H1 (cell line): ENCODE results near the gene CABLES2. TPM values are rescaled to one million over a fixed set of nuclear protein-coding genes. Genes with fewer than 3 reads are reported as not detected.

Experiments
- CTCF ChIA-PET: fragments of 300-600 bp; sonication (Branson Sonifier 250); formaldehyde crosslinking; loops from one replicate; lab custom pipeline; 2021; ENCODE audit not compliant: partially characterized antibody; lab: Charles Lee
- POLR2A ChIA-PET: fragments of 300-600 bp; sonication (Branson Sonifier 250); formaldehyde crosslinking; loops from one replicate; lab custom pipeline; 2021; ENCODE audit warnings: inconsistent platforms; ENCODE audit not compliant: partially characterized antibody; lab: Charles Lee
- DNase-seq, 2 experiments: peaks; one replicate each; pipeline versions ENCODE4 v3.0.0 to v3.0.0-alpha.2; 2010 to 2022; ENCODE audit warnings: low spot score in 2 of 2, low read depth in 1 of 2, mixed read lengths in 1 of 2
- FAIRE-seq: peaks from 2 replicates; lab custom pipeline; 2011; peaks lifted over from hg19 to GRCh38; lab: Jason Lieb, UNC
- H2AFZ ChIP-seq: 2 replicates; pipeline ENCODE4 v1.8.1; 2012; ENCODE audit warnings: low read length, inconsistent platforms
- H2AK5ac ChIP-seq: 2 replicates; pipeline ENCODE4 v1.6.1; 2013; ENCODE audit warnings: low read depth, low read length
- H2BK120ac ChIP-seq: replicated peaks from 2 replicates; pipeline ENCODE3; 2013; ENCODE audit warnings: low read depth, low read length, inconsistent platforms
- H2BK12ac ChIP-seq: 2 replicates; pipeline ENCODE4 v1.6.1; 2013; ENCODE audit warnings: low read depth, low read length
- H2BK15ac ChIP-seq: 2 replicates; pipeline ENCODE4 v1.6.1; 2013; ENCODE audit warnings: low read length
- H2BK20ac ChIP-seq: 2 replicates; pipeline ENCODE4 v1.6.1; 2013; ENCODE audit warnings: low read length
- H2BK5ac ChIP-seq: 2 replicates; pipeline ENCODE4 v1.6.1; 2013; ENCODE audit warnings: low read depth, low read length
- H3K14ac ChIP-seq: 2 replicates; pipeline ENCODE4 v1.6.1; 2013; ENCODE audit warnings: inconsistent platforms; ENCODE audit not compliant: insufficient read length
- H3K18ac ChIP-seq: 2 replicates; pipeline ENCODE4 v1.6.1; 2013; ENCODE audit warnings: low read length; ENCODE audit errors: extremely low read depth
- H3K23ac ChIP-seq: 2 replicates; pipeline ENCODE4 v1.6.1; 2013; ENCODE audit warnings: inconsistent platforms; ENCODE audit not compliant: insufficient read length
- H3K23me2 ChIP-seq: 2 replicates; pipeline ENCODE4 v1.6.1; 2013; ENCODE audit warnings: low read depth, low read length
- H3K27ac ChIP-seq: 2 replicates; pipeline ENCODE4 v1.6.1; 2011; ENCODE audit warnings: low read depth, low read length, inconsistent platforms
- H3K27me3 ChIP-seq, 4 experiments: replicated peaks in 1 of 4; 1 replicate in 1 of 4; 2 replicates in 3 of 4; pipeline versions ENCODE4 v1.6.1 to v1.8.1; 2011 to 2013; ENCODE audit warnings: low read length in 3 of 4, mild to moderate bottlenecking in 3 of 4, inconsistent platforms in 2 of 4, mixed read lengths in 2 of 4, moderate library complexity in 1 of 4; ENCODE audit not compliant: control insufficient read depth in 3 of 4, insufficient read depth in 3 of 4; ENCODE audit errors: extremely low read depth in 1 of 4
- H3K36me3 ChIP-seq, 4 experiments: 2 replicates each; pipeline versions ENCODE4 v1.6.1 to v1.8.1; 2011 to 2013; ENCODE audit warnings: mild to moderate bottlenecking in 4 of 4, low read length in 3 of 4, moderate library complexity in 2 of 4, control low read depth in 1 of 4, inconsistent platforms in 1 of 4; ENCODE audit not compliant: insufficient read depth in 4 of 4, control insufficient read depth in 2 of 4
- H3K4ac ChIP-seq: replicated peaks from 2 replicates; pipeline ENCODE3; 2013; ENCODE audit warnings: low read length, low read depth, mixed read lengths, inconsistent platforms; ENCODE audit not compliant: insufficient read length
- H3K4me1 ChIP-seq, 4 experiments: replicated peaks in 1 of 4; 1 replicate in 1 of 4; 2 replicates in 3 of 4; pipeline versions ENCODE4 v1.6.1 to v1.8.1; 2011 to 2013; ENCODE audit warnings: low read length in 3 of 4, inconsistent platforms in 2 of 4, mixed read lengths in 1 of 4; ENCODE audit not compliant: insufficient read depth in 4 of 4, control insufficient read depth in 3 of 4
- H3K4me2 ChIP-seq, 2 experiments: 2 replicates each; pipeline versions ENCODE4 v1.6.1 to v1.8.1; 2011 to 2013; ENCODE audit warnings: low read depth in 2 of 2, low read length in 2 of 2, control low read depth in 1 of 2, inconsistent platforms in 1 of 2, mild to moderate bottlenecking in 1 of 2; ENCODE audit not compliant: insufficient read depth in 1 of 2
- H3K4me3 ChIP-seq, 4 experiments: fragments of 200-600, 300-600 bp in 1 of 4; sonication (generic), shearing (Covaris generic), sonication (Bioruptor Twin) in 1 of 4; 2 replicates each; pipeline versions ENCODE4 v1.5.1 to v1.8.1; 2011 to 2016; ENCODE audit warnings: low read length in 4 of 4, low read depth in 3 of 4, control low read depth in 2 of 4, inconsistent platforms in 2 of 4, mild to moderate bottlenecking in 2 of 4, mixed read lengths in 1 of 4, moderate library complexity in 1 of 4; ENCODE audit not compliant: insufficient read depth in 2 of 4; ENCODE audit errors: extremely low read depth in 1 of 4
- H3K56ac ChIP-seq: replicated peaks from 2 replicates; pipeline ENCODE3; 2013; ENCODE audit warnings: low read depth, mild to moderate bottlenecking, mixed read lengths, low read length, inconsistent platforms; ENCODE audit not compliant: insufficient read length
- H3K79me1 ChIP-seq: 2 replicates; pipeline ENCODE4 v1.6.1; 2013; ENCODE audit warnings: low read depth, low read length, control low read depth
- H3K79me2 ChIP-seq, 2 experiments: 2 replicates each; pipeline versions ENCODE4 v1.6.1 to v1.8.1; 2012 to 2013; ENCODE audit warnings: low read length in 2 of 2, mild to moderate bottlenecking in 2 of 2, inconsistent platforms in 1 of 2; ENCODE audit not compliant: insufficient read depth in 2 of 2, control insufficient read depth in 1 of 2
- H3K9ac ChIP-seq, 4 experiments: replicated peaks in 1 of 4; 1 replicate in 1 of 4; 2 replicates in 3 of 4; pipeline versions ENCODE4 v1.6.1 to v1.8.1; 2011 to 2013; ENCODE audit warnings: low read depth in 3 of 4, low read length in 3 of 4, control low read depth in 2 of 4, mild to moderate bottlenecking in 2 of 4, moderate library complexity in 2 of 4, inconsistent platforms in 1 of 4; ENCODE audit errors: extremely low read depth in 1 of 4
- H3K9me3 ChIP-seq, 2 experiments: 2 replicates each; pipeline versions ENCODE4 v1.6.1 to v1.8.1; 2012 to 2013; ENCODE audit warnings: mild to moderate bottlenecking in 2 of 2, moderate library complexity in 2 of 2, control low read depth in 1 of 2, inconsistent platforms in 1 of 2, low read depth in 1 of 2, low read length in 1 of 2, mixed read lengths in 1 of 2; ENCODE audit not compliant: insufficient read depth in 2 of 2
- H4K20me1 ChIP-seq, 2 experiments: replicated peaks in 1 of 2; 2 replicates each; pipeline versions ENCODE3 to v1.8.1; 2011 to 2013; ENCODE audit warnings: inconsistent platforms in 2 of 2, low read length in 2 of 2, mild to moderate bottlenecking in 1 of 2; ENCODE audit not compliant: insufficient read depth in 2 of 2, control insufficient read depth in 1 of 2
- H4K5ac ChIP-seq: 2 replicates; pipeline ENCODE4 v1.6.1; 2013; ENCODE audit warnings: low read length, low read depth, mixed read lengths, inconsistent platforms; ENCODE audit not compliant: insufficient read length
- H4K8ac ChIP-seq: 2 replicates; pipeline ENCODE4 v1.8.0; 2013; ENCODE audit warnings: mild to moderate bottlenecking, moderate library complexity, low read length, inconsistent platforms; ENCODE audit not compliant: insufficient read depth; ENCODE audit errors: extremely low read depth
- H4K91ac ChIP-seq: replicated peaks from 2 replicates; pipeline ENCODE3; 2013; ENCODE audit warnings: low read length, mixed read lengths, inconsistent platforms; ENCODE audit not compliant: insufficient read length
- CREB1 ChIP-seq: IDR thresholded peaks from 2 replicates; pipeline ENCODE4 v1.6.1; 2012; ENCODE audit warnings: inconsistent platforms
- CTCF ChIP-seq, 3 experiments: IDR thresholded peaks; 1 replicate in 2 of 3; 2 replicates in 1 of 3; pipeline versions ENCODE4 v1.5.1 to v1.6.1; 2011; ENCODE audit warnings: low read length in 3 of 3, mild to moderate bottlenecking in 3 of 3, inconsistent platforms in 2 of 3, low read depth in 1 of 3, moderate library complexity in 1 of 3; ENCODE audit not compliant: insufficient read depth in 1 of 3; ENCODE audit errors: control extremely low read depth in 1 of 3
- EGR1 ChIP-seq: IDR thresholded peaks from 2 replicates; pipeline ENCODE4 v1.6.1; 2011; ENCODE audit warnings: low read depth, low read length, borderline replicate concordance
- JUN ChIP-seq: IDR thresholded peaks from 2 replicates; pipeline ENCODE4 v1.6.1; 2011; ENCODE audit warnings: low read depth, mild to moderate bottlenecking, improper control_type of control experiment, low read length
- KDM4A ChIP-seq: IDR thresholded peaks from one replicate; pipeline ENCODE4 v1.7.1; 2012; ENCODE audit warnings: low read depth, mild to moderate bottlenecking, moderate library complexity, low read length, inconsistent platforms; ENCODE audit not compliant: severe bottlenecking
- SIN3A ChIP-seq, 2 experiments: IDR thresholded peaks in 1 of 2; conservative IDR thresholded peaks in 1 of 2; 2 replicates each; pipeline ENCODE4 v1.6.1; 2011 to 2012; ENCODE audit warnings: low read length in 2 of 2, improper control_type of control experiment in 1 of 2, low read depth in 1 of 2, mild to moderate bottlenecking in 1 of 2
- SP2 ChIP-seq: IDR thresholded peaks from 2 replicates; pipeline ENCODE4 v1.6.1; 2012; ENCODE audit warnings: mild to moderate bottlenecking, low read length, inconsistent platforms
- TAF1 ChIP-seq: IDR thresholded peaks from 2 replicates; pipeline ENCODE4 v1.6.1; 2011; ENCODE audit warnings: mild to moderate bottlenecking, low read depth, low read length
- TEAD4 ChIP-seq: IDR thresholded peaks from 2 replicates; pipeline ENCODE4 v1.6.1; 2012; ENCODE audit warnings: low read depth, low read length, inconsistent platforms, mixed read lengths
- WGBS, 2 experiments: shearing (Covaris generic) in 1 of 2; methylation state at CpG; one replicate each; pipeline versions ENCODE4 v1.1.6 to v1.1.7; 2013 to 2015; ENCODE audit warnings: low lambda C conversion rate in 2 of 2, mixed read lengths in 2 of 2, inconsistent platforms in 1 of 2, low coverage in 1 of 2, missing lambda C conversion rate in 1 of 2; ENCODE audit not compliant: insufficient replicate concordance in 2 of 2, insufficient coverage in 1 of 2, insufficient read length in 1 of 2; ENCODE audit errors: extremely low coverage in 1 of 2, missing lambda C conversion rate in 1 of 2; 5-methylcytosine and 5-hydroxymethylcytosine counted together
- polyA plus RNA-seq, 7 experiments: library from polyadenylated mRNA; depleted of rRNA in 3 of 7; stranded (reverse) in 5 of 7; unstranded in 2 of 7; fragments of >200 nt in 5 of 7; fragments of 200-250 nt in 2 of 7; gene quantifications; 1 replicate in 5 of 7; 2 replicates in 1 of 7; 4 replicates in 1 of 7; pipeline versions ENCODE4 v1.2.1 to v1.2.3, GENCODE V29; 2011 to 2013; ENCODE audit warnings: missing spikeins in 2 of 7, mixed read lengths in 2 of 7
- total RNA-seq: library from RNA; stranded (reverse); fragmentation: NEBNext Ultra II Directional; extraction: Animal tissue kit (Norgen Biotek cat#: 25700); gene quantifications from 2 replicates; pipeline ENCODE4 v1.2.1, GENCODE V29; 2021

Gene CABLES2
- total and polyA plus RNA-seq, 2 of the 8 experiments (the other 6 are each of a cell fraction or from before 2014, with no cell fraction given): 8.0 to 8.8 TPM

GRCh38 chr20:62381202-62381797 lies 25.8 kb downstream of the CABLES2 start:
- no peak overlapping the region for H2AFZ ChIP-seq
- H3K79me1 ChIP-seq: no peaks in the 10 kb centered on the region; the same call in 1 of the 2 replicates
- H2BK20ac ChIP-seq: no peak overlapping the region
- CTCF ChIA-PET: interaction anchor here (1.1 to 14.1 kb wide), 4 partner anchors 15 to 76 kb away, joined by 3 to 212 read pairs (median 4); partner anchors contain the start of gene LAMA5
- H3K4me1 ChIP-seq: peaks cover 0 to 12% (median 11%) of the 10 kb centered on the region in 4 experiments; a peak in 6 of 7 replicates
- H3K18ac ChIP-seq: no peak overlapping the region
- H3K9ac ChIP-seq: no peak overlapping the region
- H3K79me2 ChIP-seq: peaks cover 0 to 17% of the 10 kb centered on the region in 2 experiments; a peak in 2 of 4 replicates
- POLR2A ChIA-PET: interaction anchor here (0.5 to 10.7 kb wide), 9 partner anchors 8 to 75 kb away, joined by 3 to 213 read pairs (median 4); partner anchors contain the start of gene LAMA5
- H3K27me3 ChIP-seq: no peaks in the 10 kb centered on the region
- H3K36me3 ChIP-seq: peaks cover 0 to 5% (median 2%) of the 10 kb centered on the region in 4 experiments; a peak in 3 of 8 replicates
- no peak overlapping the region for H4K91ac ChIP-seq
- H4K20me1 ChIP-seq: peaks cover 0 to 10% of the 10 kb centered on the region in 2 experiments
- no peak overlapping the region for H4K8ac ChIP-seq
- no peak overlapping the region for H2BK15ac ChIP-seq
- no peak overlapping the region for H2BK12ac ChIP-seq
- H2BK120ac ChIP-seq: no peak overlapping the region
- H3K27ac ChIP-seq: no peak overlapping the region
- FAIRE-seq (no peak), DNase-seq (no peak)
- H3K14ac ChIP-seq: no peak overlapping the region
- H3K23ac ChIP-seq: no peak overlapping the region
- H4K5ac ChIP-seq: no peak overlapping the region
- no peak overlapping the region for H3K56ac ChIP-seq
- H2AK5ac ChIP-seq: no peak overlapping the region
- no peak overlapping the region for H3K4me2 ChIP-seq
- WGBS, 2 experiments: 85% methylated on average over 16 of the region's 16 CpGs; no CpG with 5 or more reads in 1 of the 2 experiments
- H3K9me3 ChIP-seq: no peaks in the 10 kb centered on the region
- no peak overlapping the region for H3K4me3 ChIP-seq
- H3K23me2 ChIP-seq: peaks cover 9% of the 10 kb centered on the region; the same call in 1 of the 2 replicates
- H2BK5ac ChIP-seq: no peak overlapping the region
- no peak overlapping the region for H3K4ac ChIP-seq
- TF ChIP-seq CTCF (IDR thresholded peaks at IDR 0.05; ENCODE audit: control extremely low read depth in 1 of 3, insufficient read depth in 1 of 3, low read depth in 1 of 3, low read length in 3 of 3): no peak
- no peak for TF ChIP-seq TAF1
- no peak for TF ChIP-seq SIN3A (conservative IDR thresholded peaks at IDR 0.05 in 1 of 2, IDR thresholded peaks at IDR 0.05 in 1 of 2; ENCODE audit: low read depth in 1 of 2, low read length in 2 of 2)
- TF ChIP-seq SP2: no peak
- TF ChIP-seq TEAD4: no peak
- TF ChIP-seq KDM4A: no peak
- TF ChIP-seq CREB1: no peak
- no peak for TF ChIP-seq JUN
- no peak for TF ChIP-seq EGR1
